HFF-Myc (cell line): ENCODE results near the gene ADARB1.

ENCODE experiments used
- DNase-seq: peaks from one replicate; pipeline ENCODE4 v3.0.0-alpha.2; 2011; ENCODE audit warnings: low read depth; ENCODE audit errors: extremely low read depth
- H3K4me3 ChIP-seq: replicated peaks from 2 replicates; pipeline ENCODE4 v1.5.1; 2011; ENCODE audit warnings: low read depth, mild to moderate bottlenecking, control low read depth, low read length
- CTCF ChIP-seq: IDR thresholded peaks from 2 replicates; pipeline ENCODE4 v1.5.1; 2012; ENCODE audit warnings: mild to moderate bottlenecking, low read depth, low read length, control low read depth; ENCODE audit errors: missing control alignments

ADARB1 gene

GRCh38 chr21:45029948-45030681 is 44.3 kb upstream of the ADARB1 start:
- no peak overlapping the region for H3K4me3 ChIP-seq
- DNase-seq = no peak
- no peak for TF ChIP-seq CTCF

- DNase-seq = no peak
- TF ChIP-seq CTCF = no peak
- H3K4me3 ChIP-seq = no peak overlapping the region
These were observed 43.5 kb upstream of the ADARB1 start for GRCh38 chr21:45030682-45031570.

- TF ChIP-seq CTCF = no peak
- H3K4me3 ChIP-seq = no peak overlapping the region
- DNase-seq = no peak
These were observed 42.7 kb upstream of the ADARB1 start for GRCh38 chr21:45031571-45032191.

- H3K4me3 ChIP-seq = no peak overlapping the region
- no peak for DNase-seq
- no peak for TF ChIP-seq CTCF
These were observed 42.0 kb upstream of the ADARB1 start for GRCh38 chr21:45032332-45032731.

- no peak for DNase-seq
- no peak for TF ChIP-seq CTCF
- no peak overlapping the region for H3K4me3 ChIP-seq
These were observed 41.2 kb upstream of the ADARB1 start for GRCh38 chr21:45032977-45033710.

GRCh38 chr21:45033791-45034555 is 40.4 kb upstream of the ADARB1 start:
- no peak for DNase-seq
- no peak for TF ChIP-seq CTCF
- H3K4me3 ChIP-seq = no peak overlapping the region
